OCI-LY3 (cell line): ENCODE results near the gene NPHP1.

ENCODE experiments used
- H2AFZ ChIP-seq: fragments of 200-600, 300-600 bp; shearing (Covaris generic); 2 replicates; pipeline ENCODE4 v1.6.0; 2014; ENCODE audit warnings: antibody characterized with exemption, low read depth, low read length
- H3K27ac ChIP-seq: fragments of 200-600, 300-600 bp; sonication (generic); 2 replicates; pipeline ENCODE4 v1.5.1; 2014; ENCODE audit warnings: mild to moderate bottlenecking, low read length, moderate library complexity, mixed read lengths
- H3K27me3 ChIP-seq: fragments of 200-600, 300-600 bp; sonication (generic); 2 replicates; pipeline ENCODE4 v1.6.1; 2014; ENCODE audit warnings: low read depth, low read length, mixed read lengths
- H3K36me3 ChIP-seq: fragments of 200-600, 300-600 bp; sonication (generic); replicated peaks from 2 replicates; pipeline ENCODE3; 2014; ENCODE audit warnings: low read depth, low read length, mixed read lengths
- H3K4me1 ChIP-seq: fragments of 300-600, 200-600 bp; sonication (generic); 2 replicates; pipeline ENCODE4 v1.6.1; 2014; ENCODE audit warnings: low read length, mixed read lengths
- H3K4me2 ChIP-seq: fragments of 200-600, 300-600 bp; sonication (generic); 2 replicates; pipeline ENCODE4 v1.6.1; 2014; ENCODE audit warnings: low read length, mixed read lengths
- H3K4me3 ChIP-seq: fragments of 300-600, 200-600 bp; sonication (generic); 2 replicates; pipeline ENCODE4 v1.5.1; 2014; ENCODE audit warnings: antibody characterized with exemption, mild to moderate bottlenecking, low read length, moderate library complexity
- H3K79me2 ChIP-seq: fragments of 300-600, 200-600 bp; shearing (Covaris generic); 2 replicates; pipeline ENCODE4 v1.6.1; 2014; ENCODE audit warnings: mild to moderate bottlenecking, low read length, mixed read lengths
- H3K9ac ChIP-seq: fragments of 300-600, 200-600 bp; shearing (Covaris generic); 2 replicates; pipeline ENCODE4 v1.6.0; 2014; ENCODE audit warnings: mild to moderate bottlenecking, low read length, moderate library complexity
- H3K9me3 ChIP-seq: fragments of 200-600, 300-600 bp; shearing (Covaris generic); 2 replicates; pipeline ENCODE4 v1.6.1; 2014; ENCODE audit warnings: low read length, mixed read lengths; ENCODE audit not compliant: insufficient read depth
- H4K20me1 ChIP-seq: fragments of 200-600, 300-600 bp; sonication (generic); 2 replicates; pipeline ENCODE4 v1.6.1; 2016; ENCODE audit warnings: low read length, mixed read lengths; ENCODE audit not compliant: insufficient read depth
- EZH2phosphoT487 ChIP-seq: fragments of 200-600 bp; shearing (Covaris generic); IDR thresholded peaks from 2 replicates; pipeline ENCODE4 v1.6.1; 2018; ENCODE audit warnings: antibody characterized with exemption, mixed run types, low read depth
- TF ChIP-seq, protein P1 (sequence below): fragments of 200-600, 300-600 bp; sonication (generic); IDR thresholded peaks from 2 replicates; pipeline ENCODE4 v1.5.1; 2014; ENCODE audit warnings: antibody characterized with exemption, low read length, low read depth

The NPHP1 gene

DNA sequence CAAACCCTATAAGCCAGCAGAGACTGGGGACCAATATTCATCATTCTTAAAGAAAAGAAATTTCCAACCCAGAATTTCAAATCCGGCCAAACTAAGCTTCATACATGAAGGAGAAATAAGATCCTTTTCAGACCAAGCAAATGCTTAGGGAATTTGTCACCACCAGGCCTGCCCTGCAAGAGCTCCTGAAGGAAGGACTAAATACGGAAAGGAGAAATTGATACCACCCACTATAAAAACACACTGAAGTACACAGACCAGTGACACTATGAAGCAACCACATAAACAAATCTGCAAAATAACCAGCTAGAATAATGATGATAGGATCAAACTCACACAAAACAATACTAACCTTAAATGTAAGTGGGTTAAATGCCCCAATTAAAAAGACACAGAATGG is 22.4 kb downstream of the NPHP1 start:
- no peaks in the 10 kb centered on the region for H3K79me2 ChIP-seq
- 0 out of 2 replicates have a peak, but pooled peaks cover 3% of the 10 kb centered on the region for H3K9me3 ChIP-seq
- no peak overlapping the region for H3K4me3 ChIP-seq
- no peaks in the 10 kb centered on the region for H3K4me1 ChIP-seq
- no peaks in the 10 kb centered on the region for H3K36me3 ChIP-seq
- no peaks in the 10 kb centered on the region for H4K20me1 ChIP-seq
- no peak for TF ChIP-seq EZH2phosphoT487
- TF ChIP-seq, protein P1, sequence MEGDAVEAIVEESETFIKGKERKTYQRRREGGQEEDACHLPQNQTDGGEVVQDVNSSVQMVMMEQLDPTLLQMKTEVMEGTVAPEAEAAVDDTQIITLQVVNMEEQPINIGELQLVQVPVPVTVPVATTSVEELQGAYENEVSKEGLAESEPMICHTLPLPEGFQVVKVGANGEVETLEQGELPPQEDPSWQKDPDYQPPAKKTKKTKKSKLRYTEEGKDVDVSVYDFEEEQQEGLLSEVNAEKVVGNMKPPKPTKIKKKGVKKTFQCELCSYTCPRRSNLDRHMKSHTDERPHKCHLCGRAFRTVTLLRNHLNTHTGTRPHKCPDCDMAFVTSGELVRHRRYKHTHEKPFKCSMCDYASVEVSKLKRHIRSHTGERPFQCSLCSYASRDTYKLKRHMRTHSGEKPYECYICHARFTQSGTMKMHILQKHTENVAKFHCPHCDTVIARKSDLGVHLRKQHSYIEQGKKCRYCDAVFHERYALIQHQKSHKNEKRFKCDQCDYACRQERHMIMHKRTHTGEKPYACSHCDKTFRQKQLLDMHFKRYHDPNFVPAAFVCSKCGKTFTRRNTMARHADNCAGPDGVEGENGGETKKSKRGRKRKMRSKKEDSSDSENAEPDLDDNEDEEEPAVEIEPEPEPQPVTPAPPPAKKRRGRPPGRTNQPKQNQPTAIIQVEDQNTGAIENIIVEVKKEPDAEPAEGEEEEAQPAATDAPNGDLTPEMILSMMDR: no peak
- no peak overlapping the region for H3K4me2 ChIP-seq
- H3K27me3 ChIP-seq: no peaks in the 10 kb centered on the region
- no peak overlapping the region for H3K27ac ChIP-seq
- H3K9ac ChIP-seq: no peak overlapping the region
- no peak overlapping the region for H2AFZ ChIP-seq

DNA sequence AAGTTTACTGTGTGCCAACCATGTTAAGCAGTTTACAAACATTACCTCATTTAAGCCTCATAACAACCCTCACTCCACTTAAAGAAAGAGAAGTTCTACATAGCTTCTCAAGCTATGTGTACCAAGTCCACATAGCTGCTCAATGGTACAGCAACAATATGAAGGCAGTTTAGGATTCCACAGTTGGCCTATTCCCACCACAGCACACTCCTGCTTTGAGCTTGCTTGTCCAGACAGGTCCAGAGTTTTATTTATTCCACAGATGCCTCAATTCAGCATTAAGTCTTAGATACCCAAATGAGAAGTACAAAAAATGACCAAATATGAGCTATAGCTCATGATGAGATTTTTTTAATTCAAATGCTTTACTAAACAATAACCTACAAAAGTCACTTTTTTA is 24.8 kb downstream of the NPHP1 start:
- Histone ChIP-seq H2AFZ (no peak overlapping the region), H3K79me2 (no peaks in the 10 kb centered on the region), H3K4me2 (no peak overlapping the region), H3K4me3 (no peak overlapping the region), H3K27ac (no peak overlapping the region), H3K36me3 (no peaks in the 10 kb centered on the region), H3K4me1 (no peaks in the 10 kb centered on the region), H3K9me3 (0 out of 2 replicates have a peak, but pooled peaks cover 3% of the 10 kb centered on the region), H3K9ac (no peak overlapping the region), H3K27me3 (no peaks in the 10 kb centered on the region), H4K20me1 (no peaks in the 10 kb centered on the region)
- TF ChIP-seq EZH2phosphoT487: no peak
- TF ChIP-seq, protein P1: no peak

DNA sequence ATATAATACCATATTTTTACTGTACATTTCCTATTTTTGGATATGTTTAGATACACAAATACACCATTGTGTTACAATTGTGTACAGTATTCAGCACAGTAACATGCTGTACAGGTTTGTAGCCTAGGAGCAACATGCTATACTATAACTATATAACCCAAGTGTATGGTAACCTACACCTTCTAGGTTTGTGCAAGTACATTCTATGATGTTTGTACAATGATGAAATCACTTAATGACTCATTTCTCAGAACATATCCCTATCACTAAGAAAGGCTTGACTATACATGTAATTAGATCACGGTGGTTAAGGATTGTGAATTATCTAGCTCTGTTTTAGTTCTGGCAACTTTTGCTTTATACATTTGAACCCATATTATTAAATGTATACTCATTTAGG is 31.3 kb downstream of the NPHP1 start:
- Histone ChIP-seq H3K27me3 (no peaks in the 10 kb centered on the region), H3K9me3 (no peaks in the 10 kb centered on the region), H4K20me1 (no peaks in the 10 kb centered on the region), H3K4me3 (no peak overlapping the region), H3K27ac (no peak overlapping the region), H2AFZ (no peak overlapping the region), H3K36me3 (no peaks in the 10 kb centered on the region), H3K9ac (no peak overlapping the region), H3K4me1 (no peaks in the 10 kb centered on the region; the same call in 1 of the 2 replicates), H3K79me2 (no peaks in the 10 kb centered on the region), H3K4me2 (no peak overlapping the region)
- TF ChIP-seq, protein P1: no peak
- TF ChIP-seq EZH2phosphoT487: no peak

DNA sequence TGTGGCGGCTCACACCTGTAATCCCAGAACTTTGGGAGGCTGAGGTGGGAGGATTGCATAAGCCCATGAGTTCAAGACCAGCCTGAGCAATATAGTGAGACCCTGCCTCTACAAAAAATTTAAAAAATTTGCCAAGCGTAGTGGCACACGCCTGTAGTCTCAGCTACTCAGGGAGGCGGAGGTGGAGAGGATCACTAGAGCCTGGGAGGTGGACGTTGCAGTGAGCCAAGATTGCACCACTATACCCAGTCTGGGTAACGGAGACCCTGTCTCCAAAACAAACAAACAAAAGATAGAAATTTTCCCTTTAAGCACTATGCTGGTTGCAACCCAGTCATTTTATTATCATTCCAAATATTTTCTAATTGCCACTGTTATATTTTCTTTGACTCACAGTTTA is 32.3 kb downstream of the NPHP1 start:
- Histone ChIP-seq H4K20me1 (no peaks in the 10 kb centered on the region), H3K9me3 (no peaks in the 10 kb centered on the region), H3K4me2 (no peak overlapping the region), H3K4me1 (no peaks in the 10 kb centered on the region; the same call in 1 of the 2 replicates), H3K79me2 (no peaks in the 10 kb centered on the region), H3K4me3 (no peak overlapping the region), H3K36me3 (no peaks in the 10 kb centered on the region), H3K27ac (no peak overlapping the region), H2AFZ (no peak overlapping the region), H3K9ac (no peak overlapping the region), H3K27me3 (no peaks in the 10 kb centered on the region)
- TF ChIP-seq, protein P1: no peak
- TF ChIP-seq EZH2phosphoT487: no peak
